ENCODE results near the gene FABP7. TPM values are rescaled to one million over a fixed set of nuclear protein-coding genes. Genes with fewer than 3 reads are reported as not detected.
"Not testable (repeated sequence)": the region's sequence is repeated elsewhere in the genome, so short reads cannot be mapped to it uniquely, and the experiment has no call there.

The FABP7 gene
- total and polyA plus RNA-seq, 9 donors = 0.66 to 4.7 (median 1.5) TPM

DNA sequence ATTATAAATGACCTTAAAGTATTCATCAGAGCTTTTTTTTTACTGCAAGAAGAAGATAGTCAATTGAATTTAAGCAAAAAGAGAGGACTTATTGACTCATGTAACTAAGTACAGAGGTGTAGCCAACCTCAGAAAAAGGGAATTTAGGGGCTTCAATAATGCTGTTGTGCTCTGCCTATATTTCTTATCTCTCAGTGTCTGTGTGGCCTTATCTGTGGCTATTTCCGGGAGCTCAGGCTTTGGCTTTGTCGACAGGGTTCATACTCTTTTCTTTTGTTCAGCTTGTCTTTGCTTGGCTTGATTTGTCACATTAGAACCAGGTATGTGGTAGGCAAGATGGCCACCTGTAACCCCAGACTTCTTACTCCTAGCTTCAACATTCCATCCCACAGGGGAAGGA is 38.6 kb upstream of the FABP7 start:
- H3K27me3 ChIP-seq (ENCODE audit: control insufficient read depth, insufficient read depth, low read length) = no peaks in the 10 kb centered on the region
- H3K4me3 ChIP-seq (ENCODE audit: low read length) = no peak overlapping the region
- no peak for DNase-seq
- no peaks in the 10 kb centered on the region for H3K36me3 ChIP-seq (ENCODE audit: control insufficient read depth, insufficient read depth, low read length)
- H3K27ac ChIP-seq (ENCODE audit: low read length) = no peak overlapping the region
- WGBS (ENCODE audit: insufficient coverage) = no CpG with 5 or more reads among the region's 2 CpGs
- H3K9me3 ChIP-seq (replicated peaks; ENCODE audit: control insufficient read depth, low read depth, low read length) = no peaks in the 10 kb centered on the region
- H3K4me1 ChIP-seq (ENCODE audit: control insufficient read depth, insufficient read depth, low read length) = no peaks in the 10 kb centered on the region

DNA sequence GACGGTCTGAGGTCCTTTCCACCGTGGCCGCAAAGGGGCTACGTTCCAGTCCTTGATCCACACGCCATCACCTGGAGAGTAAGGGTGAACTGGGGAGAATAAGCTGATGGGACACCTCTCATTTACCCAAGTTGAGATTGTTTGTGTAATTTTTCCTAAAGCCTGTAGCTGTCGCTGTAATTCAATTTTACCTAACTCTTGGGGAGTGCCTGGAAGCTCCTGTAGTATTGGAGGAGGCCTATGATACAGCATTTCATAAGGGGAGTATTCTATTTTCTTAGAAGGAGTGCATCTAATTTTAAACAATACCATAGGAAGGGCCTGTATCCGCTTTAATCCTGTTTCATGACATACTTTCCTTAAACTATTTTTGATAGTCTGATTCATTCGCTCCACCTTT is 35.3 kb upstream of the FABP7 start:
- not testable (repeated sequence) for H3K4me1 ChIP-seq (ENCODE audit: control insufficient read depth, insufficient read depth, low read length); H3K27ac ChIP-seq (ENCODE audit: low read length); H3K27me3 ChIP-seq (ENCODE audit: control insufficient read depth, insufficient read depth, low read length); H3K36me3 ChIP-seq (ENCODE audit: control insufficient read depth, insufficient read depth, low read length); DNase-seq; H3K4me3 ChIP-seq (ENCODE audit: low read length); H3K9me3 ChIP-seq (replicated peaks; ENCODE audit: control insufficient read depth, low read depth, low read length)
- WGBS (ENCODE audit: insufficient coverage) = 100% methylated on average over 1 of the region's 8 CpGs

GRCh38 chr6:122744856-122745255 is 34.7 kb upstream of the FABP7 start:
- not testable (repeated sequence) for H3K9me3 ChIP-seq (replicated peaks; ENCODE audit: control insufficient read depth, low read depth, low read length); H3K27me3 ChIP-seq (ENCODE audit: control insufficient read depth, insufficient read depth, low read length); H3K4me1 ChIP-seq (ENCODE audit: control insufficient read depth, insufficient read depth, low read length); H3K4me3 ChIP-seq (ENCODE audit: low read length); H3K36me3 ChIP-seq (ENCODE audit: control insufficient read depth, insufficient read depth, low read length); DNase-seq; H3K27ac ChIP-seq (ENCODE audit: low read length)
- 100% methylated on average over 1 of the region's 3 CpGs for WGBS (ENCODE audit: insufficient coverage)

GRCh38 chr6:122746688-122747087 is 32.8 kb upstream of the FABP7 start:
- H3K27ac ChIP-seq (ENCODE audit: low read length) = no peak overlapping the region
- peaks cover 2% of the 10 kb centered on the region for H3K9me3 ChIP-seq (replicated peaks; ENCODE audit: control insufficient read depth, low read depth, low read length)
- H3K27me3 ChIP-seq (ENCODE audit: control insufficient read depth, insufficient read depth, low read length) = no peaks in the 10 kb centered on the region
- no peak for DNase-seq
- WGBS (ENCODE audit: insufficient coverage) = 98% methylated on average over 6 of the region's 9 CpGs
- no peaks in the 10 kb centered on the region for H3K36me3 ChIP-seq (ENCODE audit: control insufficient read depth, insufficient read depth, low read length)
- no peak overlapping the region for H3K4me3 ChIP-seq (ENCODE audit: low read length)
- no peaks in the 10 kb centered on the region for H3K4me1 ChIP-seq (ENCODE audit: control insufficient read depth, insufficient read depth, low read length)

- Histone ChIP-seq H3K4me3 (ENCODE audit: low read length) (no peak overlapping the region), H3K27ac (ENCODE audit: low read length) (no peak overlapping the region), H3K27me3 (ENCODE audit: control insufficient read depth, insufficient read depth, low read length) (no peaks in the 10 kb centered on the region), H3K36me3 (ENCODE audit: control insufficient read depth, insufficient read depth, low read length) (no peaks in the 10 kb centered on the region), H3K9me3 (replicated peaks; ENCODE audit: control insufficient read depth, low read depth, low read length) (peaks cover 2% of the 10 kb centered on the region), H3K4me1 (ENCODE audit: control insufficient read depth, insufficient read depth, low read length) (no peaks in the 10 kb centered on the region)
- no CpG with 5 or more reads among the region's 10 CpGs for WGBS (ENCODE audit: insufficient coverage)
- no peak for DNase-seq
Measured at GRCh38 chr6:122747573-122747972, 31.9 kb upstream of the FABP7 start.

GRCh38 chr6:122748945-122749344 is 30.6 kb upstream of the FABP7 start:
- H3K36me3 ChIP-seq (ENCODE audit: control insufficient read depth, insufficient read depth, low read length); H3K4me1 ChIP-seq (ENCODE audit: control insufficient read depth, insufficient read depth, low read length); DNase-seq; H3K27me3 ChIP-seq (ENCODE audit: control insufficient read depth, insufficient read depth, low read length); H3K4me3 ChIP-seq (ENCODE audit: low read length); H3K9me3 ChIP-seq (replicated peaks; ENCODE audit: control insufficient read depth, low read depth, low read length); H3K27ac ChIP-seq (ENCODE audit: low read length): not testable (repeated sequence)
- no CpG with 5 or more reads among the region's 5 CpGs for WGBS (ENCODE audit: insufficient coverage)

DNA sequence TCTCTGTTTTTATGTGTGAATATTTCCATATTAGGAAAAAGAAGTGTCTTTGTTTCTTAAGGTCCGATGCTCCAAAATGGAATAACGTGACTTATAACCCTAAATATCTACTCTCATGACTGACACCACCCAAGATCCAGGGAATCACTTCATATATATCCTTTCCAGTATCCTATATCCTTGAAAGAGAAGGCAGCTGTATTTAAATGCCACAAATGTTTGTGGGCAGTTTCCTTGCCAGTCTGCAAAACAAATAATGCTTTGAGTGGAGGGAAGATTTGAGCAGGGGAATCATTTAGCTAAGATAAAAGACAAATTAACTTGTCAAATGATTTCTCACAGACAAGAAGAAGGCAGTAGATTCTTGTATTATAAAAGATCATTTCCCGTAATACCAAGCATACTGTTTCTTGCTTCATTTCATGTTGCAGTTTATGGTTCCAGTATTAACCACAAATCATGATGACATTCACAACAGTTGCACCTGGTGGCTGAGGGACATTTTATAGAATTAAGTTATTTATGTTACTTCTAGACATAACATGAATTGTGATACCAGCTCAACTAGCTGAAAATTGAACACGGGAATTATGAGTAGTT is 30.0 kb upstream of the FABP7 start:
- peaks cover 2% of the 10 kb centered on the region for H3K9me3 ChIP-seq (replicated peaks; ENCODE audit: control insufficient read depth, low read depth, low read length)
- no peaks in the 10 kb centered on the region for H3K36me3 ChIP-seq (ENCODE audit: control insufficient read depth, insufficient read depth, low read length)
- H3K27me3 ChIP-seq (ENCODE audit: control insufficient read depth, insufficient read depth, low read length) = no peaks in the 10 kb centered on the region
- H3K4me1 ChIP-seq (ENCODE audit: control insufficient read depth, insufficient read depth, low read length) = no peaks in the 10 kb centered on the region
- peak; percentile 16 for DNase-seq
- WGBS (ENCODE audit: insufficient coverage) = no CpG with 5 or more reads among the region's 4 CpGs
- H3K27ac ChIP-seq (ENCODE audit: low read length) = no peak overlapping the region
- no peak overlapping the region for H3K4me3 ChIP-seq (ENCODE audit: low read length)

- no peaks in the 10 kb centered on the region for H3K36me3 ChIP-seq (ENCODE audit: control insufficient read depth, insufficient read depth, low read length)
- no peak overlapping the region for H3K4me3 ChIP-seq (ENCODE audit: low read length)
- peaks cover 2% of the 10 kb centered on the region for H3K9me3 ChIP-seq (replicated peaks; ENCODE audit: control insufficient read depth, low read depth, low read length)
- no peak for DNase-seq
- 29% methylated on average over 2 of the region's 3 CpGs for WGBS (ENCODE audit: insufficient coverage)
- no peaks in the 10 kb centered on the region for H3K27me3 ChIP-seq (ENCODE audit: control insufficient read depth, insufficient read depth, low read length)
- H3K27ac ChIP-seq (ENCODE audit: low read length) = no peak overlapping the region
- no peaks in the 10 kb centered on the region for H3K4me1 ChIP-seq (ENCODE audit: control insufficient read depth, insufficient read depth, low read length)
Measured at GRCh38 chr6:122751326-122751725, 28.2 kb upstream of the FABP7 start.

DNA sequence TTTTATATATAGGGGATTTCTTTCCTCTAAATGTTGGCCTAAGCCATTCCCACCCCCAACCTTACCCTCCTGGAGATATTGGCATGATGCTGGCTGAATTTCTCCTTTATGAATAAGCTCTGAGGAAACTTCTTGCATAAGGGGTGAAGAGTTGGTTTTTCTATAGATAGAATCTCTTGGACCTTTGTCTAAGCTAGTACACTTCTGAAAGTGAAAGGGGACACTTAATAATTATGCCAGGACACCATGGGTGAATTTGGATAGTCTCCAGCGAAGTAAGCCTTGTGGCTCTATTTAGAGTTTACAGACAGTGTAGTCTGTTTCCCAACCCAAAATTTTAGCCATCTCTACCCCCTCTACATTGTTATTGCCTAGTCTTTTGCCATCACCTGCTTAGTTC is 27.1 kb upstream of the FABP7 start:
- no peaks in the 10 kb centered on the region for H3K27me3 ChIP-seq (ENCODE audit: control insufficient read depth, insufficient read depth, low read length)
- WGBS (ENCODE audit: insufficient coverage) = no CpG with 5 or more reads among the region's 1 CpG
- H3K4me3 ChIP-seq (ENCODE audit: low read length) = no peak overlapping the region
- H3K9me3 ChIP-seq (replicated peaks; ENCODE audit: control insufficient read depth, low read depth, low read length) = peaks cover 2% of the 10 kb centered on the region
- no peak overlapping the region for H3K27ac ChIP-seq (ENCODE audit: low read length)
- no peak for DNase-seq
- no peaks in the 10 kb centered on the region for H3K36me3 ChIP-seq (ENCODE audit: control insufficient read depth, insufficient read depth, low read length)
- H3K4me1 ChIP-seq (ENCODE audit: control insufficient read depth, insufficient read depth, low read length) = no peaks in the 10 kb centered on the region

GRCh38 chr6:122753000-122753687 is 26.4 kb upstream of the FABP7 start:
- H3K27ac ChIP-seq (ENCODE audit: low read length) = no peak overlapping the region
- H3K36me3 ChIP-seq (ENCODE audit: control insufficient read depth, insufficient read depth, low read length) = no peaks in the 10 kb centered on the region
- DNase-seq = no peak
- H3K4me1 ChIP-seq (ENCODE audit: control insufficient read depth, insufficient read depth, low read length) = no peaks in the 10 kb centered on the region
- peaks cover 2% of the 10 kb centered on the region for H3K9me3 ChIP-seq (replicated peaks; ENCODE audit: control insufficient read depth, low read depth, low read length)
- no peak overlapping the region for H3K4me3 ChIP-seq (ENCODE audit: low read length)
- H3K27me3 ChIP-seq (ENCODE audit: control insufficient read depth, insufficient read depth, low read length) = no peaks in the 10 kb centered on the region
- 98% methylated on average over 4 of the region's 10 CpGs for WGBS (ENCODE audit: insufficient coverage)

GRCh38 chr6:122753688-122754056 is 25.8 kb upstream of the FABP7 start:
- Histone ChIP-seq H3K36me3 (ENCODE audit: control insufficient read depth, insufficient read depth, low read length) (no peaks in the 10 kb centered on the region), H3K9me3 (replicated peaks; ENCODE audit: control insufficient read depth, low read depth, low read length) (peaks cover under 1% of the 10 kb centered on the region), H3K4me3 (ENCODE audit: low read length) (no peak overlapping the region), H3K27ac (ENCODE audit: low read length) (no peak overlapping the region), H3K27me3 (ENCODE audit: control insufficient read depth, insufficient read depth, low read length) (no peaks in the 10 kb centered on the region), H3K4me1 (ENCODE audit: control insufficient read depth, insufficient read depth, low read length) (no peaks in the 10 kb centered on the region)
- peak; percentile 27 for DNase-seq
- 38% methylated on average over 2 of the region's 5 CpGs for WGBS (ENCODE audit: insufficient coverage)
